Activated T-cell treated with anti-CD3 and anti-CD28 coated beads for 48 hours (primary cell): ENCODE results near the gene MED17.

Source experiments
- DNase-seq: peaks from one replicate; pipeline ENCODE4 v3.0.0-alpha.2; 2020; ENCODE audit warnings: low read depth

MED17 gene

GRCh38 chr11:93849751-93850593 is 65.9 kb downstream of the MED17 start:
- no peak for DNase-seq

GRCh38 chr11:93850594-93851018 is 66.5 kb downstream of the MED17 start, which contains the start of gene VSTM5:
Gene VSTM5 (minus strand): TSS chr11:93850618. CDS start chr11:93850502, 116 bp downstream.
- DNase-seq: no peak

- no peak for DNase-seq
These were observed 68.2 kb downstream of the MED17 start for GRCh38 chr11:93852242-93852641.

DNA sequence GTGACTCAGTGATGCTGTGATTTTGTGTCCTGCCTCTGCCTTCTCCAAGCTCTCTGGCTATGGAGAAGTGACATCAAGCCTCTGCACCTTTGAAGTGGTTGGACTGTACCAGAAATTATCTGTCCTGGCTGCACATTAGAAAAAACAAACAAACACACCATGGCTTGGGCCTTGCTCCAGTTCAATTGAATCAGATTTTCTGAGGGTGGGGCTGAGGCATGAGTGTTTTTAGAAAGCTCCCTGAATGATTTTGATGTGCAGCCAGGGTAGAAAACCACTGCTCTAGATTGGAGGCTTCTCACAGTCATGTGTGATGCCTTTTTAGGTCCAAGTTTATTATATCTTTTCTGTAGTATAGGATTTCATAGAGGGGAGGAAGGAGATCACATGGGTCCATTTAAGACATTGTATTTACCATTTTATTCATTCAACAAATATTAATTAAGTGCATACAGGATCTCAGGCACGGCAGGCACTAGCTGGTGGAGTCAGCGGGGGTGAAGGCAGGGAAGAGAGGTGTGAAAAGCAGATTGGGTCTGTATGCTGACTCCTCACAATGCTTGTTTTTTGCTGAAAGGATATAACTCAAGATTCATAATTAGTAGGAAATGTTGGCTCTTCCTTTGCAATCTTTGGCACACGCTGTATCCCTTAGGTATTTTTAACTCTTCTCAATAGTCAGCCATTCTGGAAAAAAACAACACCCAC is 73.5 kb downstream of the MED17 start:
- no peak for DNase-seq

DNA sequence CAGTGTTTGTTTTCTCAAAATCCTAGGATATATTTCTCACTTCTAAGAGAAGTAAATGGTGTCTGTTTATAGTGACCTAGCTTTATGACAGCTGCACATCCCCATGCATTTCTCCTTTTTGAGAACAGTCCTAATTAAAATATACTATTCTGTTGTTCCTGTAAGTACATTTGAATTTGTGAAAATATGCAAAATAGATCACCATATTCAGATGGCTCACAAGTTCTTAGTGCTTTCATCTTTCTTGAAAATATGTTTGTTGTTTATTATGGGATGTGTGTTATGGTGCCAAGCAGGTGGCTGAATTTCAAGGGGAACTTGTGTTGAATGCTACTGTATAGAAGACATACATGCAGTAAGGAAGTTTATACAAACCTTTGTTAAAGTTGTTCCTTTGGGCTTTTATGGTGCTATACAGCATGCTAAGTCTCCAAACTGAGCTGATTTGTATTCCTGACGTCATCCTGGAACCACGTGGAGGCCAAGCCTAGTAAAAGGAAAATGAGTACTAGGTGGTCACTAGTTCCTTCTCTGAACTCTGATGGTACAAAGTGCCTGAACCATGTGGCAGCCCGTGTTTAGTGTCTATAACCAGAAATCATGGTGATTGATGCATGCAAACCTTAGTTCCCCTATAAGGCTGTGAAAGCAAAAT is 74.2 kb downstream of the MED17 start:
- no peak for DNase-seq

DNA sequence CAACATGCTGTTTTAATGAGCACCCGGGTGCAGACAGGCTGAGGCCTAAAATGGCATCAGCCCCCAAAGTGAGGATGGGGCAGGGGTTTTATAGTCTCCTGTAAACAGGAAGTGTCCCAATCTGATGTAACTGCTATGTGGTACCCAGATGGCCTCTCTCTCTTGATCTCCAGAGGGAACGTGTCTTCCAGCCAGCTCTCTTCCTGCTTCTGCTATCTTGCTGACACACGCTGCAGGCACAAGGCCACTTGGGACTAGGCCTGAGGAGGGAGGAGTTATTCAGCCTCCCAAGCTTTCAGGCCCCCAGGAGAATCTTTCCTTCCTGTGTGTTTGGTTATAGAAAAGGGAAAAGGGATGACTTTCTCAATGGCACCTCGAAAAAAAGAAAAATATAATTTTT is 77.7 kb downstream of the MED17 start:
- no peak for DNase-seq
